Measurements from ENCODE around the gene DNAL1. TPM values are rescaled to one million over a fixed set of nuclear protein-coding genes. Genes with fewer than 3 reads are reported as not detected.

DNAL1 gene
- total RNA-seq, 1 experiment from 2014 or later = 14.6 TPM

- CTCF ChIA-PET = no interaction called here
- Histone ChIP-seq H3K27ac (ENCODE audit: low read depth, low read length) (no peak overlapping the region), H3K9me3 (ENCODE audit: control insufficient read depth in 1 of 2, insufficient read depth in 1 of 2, low read depth in 1 of 2, low read length in 2 of 2) (no peaks in the 10 kb centered on the region), H3K9ac (ENCODE audit: low read length) (no peak overlapping the region), H4K20me1 (ENCODE audit: insufficient read depth) (no peaks in the 10 kb centered on the region), H3K4me3 (replicated peaks in 1 of 2; ENCODE audit: low read depth in 1 of 2, low read length in 2 of 2) (no peak overlapping the region), H3K4me1 (ENCODE audit: control insufficient read depth in 1 of 2, insufficient read depth in 2 of 2, low read length in 2 of 2) (peaks cover 0 to 18% of the 10 kb centered on the region in 2 experiments; a peak in 2 of 4 replicates), H2AFZ (ENCODE audit: low read depth, low read length, poor library complexity, severe bottlenecking) (no peak overlapping the region), H3K9me2 (ENCODE audit: insufficient read depth) (no peaks in the 10 kb centered on the region), H3K4me2 (ENCODE audit: low read length) (no peak overlapping the region), H3K27me3 (ENCODE audit: insufficient read depth, low read length) (no peaks in the 10 kb centered on the region), H3K79me2 (ENCODE audit: insufficient read depth, low read length) (no peaks in the 10 kb centered on the region), H3K36me3 (ENCODE audit: control insufficient read depth in 1 of 2, insufficient read depth in 2 of 2, low read length in 2 of 2) (no peaks in the 10 kb centered on the region)
- no TSS peak for BruUV-seq (replicated peaks)
- TF ChIP-seq SRF (IDR thresholded peaks at IDR 0.05; ENCODE audit: low read depth) = no peak
- no peak for TF ChIP-seq POLR2AphosphoS5 (IDR thresholded peaks at IDR 0.05; ENCODE audit: low read depth, low read length)
- no peak for TF ChIP-seq EZH2phosphoT487 (IDR thresholded peaks at IDR 0.05; ENCODE audit: borderline replicate concordance)
- TF ChIP-seq ATF3 (IDR thresholded peaks at IDR 0.05) = no peak
- TF ChIP-seq CBX3 (IDR thresholded peaks at IDR 0.05; ENCODE audit: low read depth) = no peak
- ATAC-seq = no peak
- RAD21 ChIA-PET (ENCODE audit: low non-redundant PET in 1 of 2, low total read pairs in 2 of 2, uncharacterized antibody in 2 of 2, unreplicated experiment in 2 of 2) = no interaction called here
- intact Hi-C loops (cut with micrococcal nuclease) = no loop called here
- no peak for DNase-seq (ENCODE audit: low read depth, low spot score)
- POLR2A ChIA-PET = no interaction called here
Measured at GRCh38 chr14:73607241-73607640, 37.5 kb upstream of the DNAL1 start.

GRCh38 chr14:73610687-73611086 lies 34.1 kb upstream of the DNAL1 start:
- Histone ChIP-seq H3K4me1 (ENCODE audit: control insufficient read depth in 1 of 2, insufficient read depth in 2 of 2, low read length in 2 of 2) (peaks cover 0 to 13% of the 10 kb centered on the region in 2 experiments; a peak in 2 of 4 replicates), H3K36me3 (ENCODE audit: control insufficient read depth in 1 of 2, insufficient read depth in 2 of 2, low read length in 2 of 2) (no peaks in the 10 kb centered on the region), H3K9ac (ENCODE audit: low read length) (no peak overlapping the region), H4K20me1 (ENCODE audit: insufficient read depth) (no peaks in the 10 kb centered on the region), H3K9me3 (ENCODE audit: control insufficient read depth in 1 of 2, insufficient read depth in 1 of 2, low read depth in 1 of 2, low read length in 2 of 2) (no peaks in the 10 kb centered on the region), H3K4me3 (replicated peaks in 1 of 2; ENCODE audit: low read depth in 1 of 2, low read length in 2 of 2) (no peak overlapping the region), H2AFZ (ENCODE audit: low read depth, low read length, poor library complexity, severe bottlenecking) (no peak overlapping the region), H3K27me3 (ENCODE audit: insufficient read depth, low read length) (no peaks in the 10 kb centered on the region), H3K9me2 (ENCODE audit: insufficient read depth) (no peaks in the 10 kb centered on the region), H3K27ac (ENCODE audit: low read depth, low read length) (no peak overlapping the region), H3K4me2 (ENCODE audit: low read length) (no peak overlapping the region), H3K79me2 (ENCODE audit: insufficient read depth, low read length) (no peaks in the 10 kb centered on the region)
- BruUV-seq (replicated peaks) = no TSS peak
- ATAC-seq = no peak
- ChIA-PET POLR2A (no interaction called here), RAD21 (ENCODE audit: low non-redundant PET in 1 of 2, low total read pairs in 2 of 2, uncharacterized antibody in 2 of 2, unreplicated experiment in 2 of 2) (no interaction called here), CTCF (no interaction called here)
- intact Hi-C loops (cut with micrococcal nuclease) = no loop called here
- no peak for TF ChIP-seq ATF3 (IDR thresholded peaks at IDR 0.05)
- no peak for TF ChIP-seq TCF7L2 (IDR thresholded peaks at IDR 0.05; ENCODE audit: borderline replicate concordance, extremely low read depth, insufficient read depth, insufficient read length)
- TF ChIP-seq FOSL1 (IDR thresholded peaks at IDR 0.05; ENCODE audit: low read depth) = no peak
- no peak for TF ChIP-seq POLR2A (IDR thresholded peaks at IDR 0.05; ENCODE audit: borderline replicate concordance, extremely low read depth, insufficient read depth, insufficient read length)
- no peak for TF ChIP-seq ELF1 (IDR thresholded peaks at IDR 0.05; ENCODE audit: borderline replicate concordance, low read depth)
- TF ChIP-seq CEBPB (IDR thresholded peaks at IDR 0.05; ENCODE audit: low read depth) = no peak
- DNase-seq (ENCODE audit: low read depth, low spot score) = no peak
